Trophoblast cell (in vitro differentiated cells and primary cell): Measurements from ENCODE around the gene HOXD3.

ENCODE experiments used
- DNase-seq, 2 donors: peaks; one replicate each; pipeline ENCODE4 v3.0.0-alpha.2; 2016
- H2AFZ ChIP-seq: 2 replicates; pipeline ENCODE4 v1.6.1; 2013; ENCODE audit warnings: low read length, moderate library complexity, mild to moderate bottlenecking; ENCODE audit not compliant: insufficient read depth, poor library complexity
- H2AK5ac ChIP-seq: 2 replicates; pipeline ENCODE4 v1.6.1; 2013; ENCODE audit warnings: mild to moderate bottlenecking, low read length
- H2BK120ac ChIP-seq: 2 replicates; pipeline ENCODE4 v1.6.1; 2013; ENCODE audit warnings: low read length, mild to moderate bottlenecking, moderate library complexity; ENCODE audit not compliant: insufficient read depth, poor library complexity
- H2BK12ac ChIP-seq: 2 replicates; pipeline ENCODE4 v1.6.1; 2013; ENCODE audit warnings: mild to moderate bottlenecking, low read length, moderate library complexity
- H2BK5ac ChIP-seq: 2 replicates; pipeline ENCODE4 v1.6.1; 2013; ENCODE audit warnings: low read length, low read depth, moderate library complexity, mild to moderate bottlenecking; ENCODE audit not compliant: poor library complexity
- H3K14ac ChIP-seq: 2 replicates; pipeline ENCODE4 v1.6.1; 2013; ENCODE audit warnings: mild to moderate bottlenecking, low read length
- H3K18ac ChIP-seq: 2 replicates; pipeline ENCODE4 v1.6.1; 2013; ENCODE audit warnings: mild to moderate bottlenecking, low read length
- H3K23ac ChIP-seq: 2 replicates; pipeline ENCODE4 v1.6.1; 2013; ENCODE audit warnings: low read length
- H3K27ac ChIP-seq: 2 replicates; pipeline ENCODE4 v1.5.1; 2013; ENCODE audit warnings: low read depth, mild to moderate bottlenecking, inconsistent platforms, low read length, moderate library complexity
- H3K27me3 ChIP-seq: 2 replicates; pipeline ENCODE4 v1.6.1; 2013; ENCODE audit warnings: inconsistent platforms, mild to moderate bottlenecking, low read length, moderate library complexity; ENCODE audit not compliant: insufficient read depth
- H3K36me3 ChIP-seq, 2 experiments: 1 replicate in 1 of 2; 2 replicates in 1 of 2; pipeline ENCODE4 v1.6.1; 2013; ENCODE audit warnings: low read length in 2 of 2, mild to moderate bottlenecking in 2 of 2, moderate library complexity in 1 of 2; ENCODE audit not compliant: insufficient read depth in 2 of 2, control insufficient read depth in 1 of 2
- H3K4ac ChIP-seq: 2 replicates; pipeline ENCODE4 v1.6.1; 2013; ENCODE audit warnings: low read depth, mild to moderate bottlenecking, low read length, moderate library complexity
- H3K4me1 ChIP-seq, 2 experiments: 1 replicate in 1 of 2; 2 replicates in 1 of 2; pipeline ENCODE4 v1.6.1; 2013; ENCODE audit warnings: low read length in 2 of 2, mild to moderate bottlenecking in 2 of 2, moderate library complexity in 1 of 2; ENCODE audit not compliant: insufficient read depth in 2 of 2, control insufficient read depth in 1 of 2
- H3K4me2 ChIP-seq: 2 replicates; pipeline ENCODE4 v1.6.1; 2013; ENCODE audit warnings: inconsistent platforms, mild to moderate bottlenecking, low read length, moderate library complexity
- H3K4me3 ChIP-seq: 2 replicates; pipeline ENCODE4 v1.5.1; 2013; ENCODE audit warnings: mild to moderate bottlenecking, low read depth, low read length, inconsistent platforms
- H3K79me1 ChIP-seq: one replicate; pipeline ENCODE4 v1.6.1; 2013; ENCODE audit warnings: low read length
- H3K79me2 ChIP-seq: 2 replicates; pipeline ENCODE4 v1.6.1; 2013; ENCODE audit warnings: low read length, mild to moderate bottlenecking; ENCODE audit not compliant: control insufficient read depth, insufficient read depth, poor library complexity
- H3K9ac ChIP-seq: 2 replicates; pipeline ENCODE4 v1.6.1; 2013; ENCODE audit warnings: mild to moderate bottlenecking, low read length
- H3K9me3 ChIP-seq: 2 replicates; pipeline ENCODE4 v1.6.1; 2013; ENCODE audit warnings: low read depth, mild to moderate bottlenecking, control low read depth, inconsistent platforms, low read length; ENCODE audit not compliant: insufficient read depth
- H4K12ac ChIP-seq: 2 replicates; pipeline ENCODE4 v1.6.1; 2013; ENCODE audit warnings: low read depth, mild to moderate bottlenecking, low read length, moderate library complexity
- H4K8ac ChIP-seq: 2 replicates; pipeline ENCODE4 v1.6.1; 2013; ENCODE audit warnings: low read depth, mild to moderate bottlenecking, low read length, moderate library complexity
- H4K91ac ChIP-seq: one replicate; pipeline ENCODE4 v1.6.1; 2013; ENCODE audit warnings: low read depth, mild to moderate bottlenecking, low read length, moderate library complexity
- WGBS: extraction: QIAGEN DNeasy Blood & Tissue Kit; methylation state at CpG from one replicate; pipeline ENCODE4 v1.1.7; 2013; ENCODE audit warnings: missing lambda C conversion rate; ENCODE audit not compliant: insufficient read length, insufficient coverage; ENCODE audit errors: extremely low coverage; 5-methylcytosine and 5-hydroxymethylcytosine counted together

HOXD3 gene

DNA sequence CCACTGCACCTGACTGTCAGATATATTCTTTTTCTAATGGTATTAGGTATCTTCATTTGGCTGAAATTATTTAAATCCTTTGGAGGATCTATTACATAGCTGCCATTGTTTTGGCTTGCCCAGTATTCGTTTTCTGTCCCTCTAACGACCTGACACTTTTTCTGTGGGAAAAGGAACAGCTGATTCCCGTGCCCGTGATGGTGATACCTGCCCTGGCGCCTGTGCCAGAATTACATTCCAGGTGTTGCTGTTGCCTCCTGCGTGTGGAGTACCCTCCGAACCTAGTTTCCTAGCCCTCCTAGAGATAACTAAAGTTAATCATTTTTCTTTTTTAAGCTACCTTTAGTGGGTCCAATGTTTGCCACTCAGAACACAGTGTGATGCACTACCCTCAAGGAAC, 45.4 kb downstream of the HOXD3 start:
- Histone ChIP-seq H3K27ac (no peak overlapping the region), H3K23ac (no peak overlapping the region)
- WGBS: no CpG with 5 or more reads among the region's 7 CpGs

DNA sequence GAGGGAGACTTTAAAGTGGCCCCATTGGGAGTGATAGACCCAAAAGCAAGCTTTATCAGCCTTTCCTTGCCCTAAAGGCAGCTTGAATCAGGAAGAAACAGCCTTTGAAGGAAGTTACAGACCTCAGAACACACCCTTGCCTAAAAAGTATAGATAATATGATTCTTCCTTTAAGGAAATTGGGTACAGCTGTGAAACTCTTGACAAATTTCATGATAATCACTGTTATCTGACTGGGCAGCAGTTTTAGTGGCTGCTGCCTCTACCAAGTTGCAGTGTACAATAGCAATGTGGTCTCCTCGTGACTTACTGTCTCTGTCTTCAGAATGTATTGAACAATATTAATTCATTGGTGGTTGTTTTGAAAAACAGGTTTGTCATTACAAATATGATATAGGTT, 48.0 kb downstream of the HOXD3 start:
- Histone ChIP-seq H3K9ac (no peak overlapping the region), H3K36me3 (no peaks in the 10 kb centered on the region), H2AFZ (no peak overlapping the region), H3K79me2 (no peaks in the 10 kb centered on the region), H2BK5ac (no peak overlapping the region), H2AK5ac (no peak overlapping the region), H3K18ac (no peak overlapping the region), H3K14ac (no peak overlapping the region), H2BK120ac (no peak overlapping the region), H3K79me1 (no peaks in the 10 kb centered on the region), H3K9me3 (peaks cover 4% of the 10 kb centered on the region), H4K12ac (no peak overlapping the region), H3K27ac (no peak overlapping the region), H3K23ac (no peak overlapping the region), H3K4ac (no peak overlapping the region), H4K8ac (no peak overlapping the region), H3K27me3 (no peaks in the 10 kb centered on the region), H3K4me1 (no peaks in the 10 kb centered on the region), H3K4me2 (no peak overlapping the region), H3K4me3 (no peak overlapping the region), H4K91ac (no peak overlapping the region), H2BK12ac (no peak overlapping the region)
- no peak for DNase-seq
- WGBS: no CpG with 5 or more reads among the region's 1 CpG

More for the DNA sequence above, 45.4 kb downstream of the HOXD3 start:
- no peak overlapping the region for H3K14ac ChIP-seq
- no peaks in the 10 kb centered on the region for H3K4me1 ChIP-seq
- H4K91ac ChIP-seq: no peak overlapping the region
- no peak overlapping the region for H3K9ac ChIP-seq
- DNase-seq: no peak
- H2BK120ac ChIP-seq: no peak overlapping the region
- no peak overlapping the region for H2BK12ac ChIP-seq
- H3K4me3 ChIP-seq: no peak overlapping the region
- H3K79me1 ChIP-seq: no peaks in the 10 kb centered on the region
- no peak overlapping the region for H3K18ac ChIP-seq
- H2BK5ac ChIP-seq: no peak overlapping the region
- no peak overlapping the region for H3K4me2 ChIP-seq
- no peak overlapping the region for H2AK5ac ChIP-seq
- no peaks in the 10 kb centered on the region for H3K27me3 ChIP-seq
- H3K36me3 ChIP-seq: no peaks in the 10 kb centered on the region
- no peak overlapping the region for H4K12ac ChIP-seq
- no peak overlapping the region for H3K4ac ChIP-seq
- H4K8ac ChIP-seq: no peak overlapping the region
- no peak overlapping the region for H2AFZ ChIP-seq
- peaks cover 4% of the 10 kb centered on the region for H3K9me3 ChIP-seq
- H3K79me2 ChIP-seq: no peaks in the 10 kb centered on the region

DNA sequence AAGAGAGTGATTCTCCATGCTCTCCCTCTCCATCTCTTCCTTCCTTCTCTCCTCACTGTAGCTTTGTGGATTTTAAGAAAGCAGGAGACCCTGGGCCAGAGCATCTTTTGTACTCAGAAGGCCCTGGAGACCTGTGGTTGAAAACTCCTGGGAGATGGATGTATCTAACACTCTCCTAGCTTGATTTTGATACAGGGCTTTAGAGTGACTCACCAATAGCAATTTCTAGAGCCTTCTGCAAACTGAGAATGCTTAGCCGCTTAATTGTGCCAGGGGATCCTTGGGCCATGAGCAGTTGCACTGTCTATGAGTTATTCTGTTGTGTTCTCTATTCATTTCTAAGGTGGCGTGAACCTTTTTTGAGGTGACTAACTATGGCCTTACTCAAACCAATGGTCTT, 49.0 kb downstream of the HOXD3 start:
- no CpG with 5 or more reads among the region's 2 CpGs for WGBS
- Histone ChIP-seq H3K4me2 (no peak overlapping the region), H3K14ac (no peak overlapping the region)

DNA sequence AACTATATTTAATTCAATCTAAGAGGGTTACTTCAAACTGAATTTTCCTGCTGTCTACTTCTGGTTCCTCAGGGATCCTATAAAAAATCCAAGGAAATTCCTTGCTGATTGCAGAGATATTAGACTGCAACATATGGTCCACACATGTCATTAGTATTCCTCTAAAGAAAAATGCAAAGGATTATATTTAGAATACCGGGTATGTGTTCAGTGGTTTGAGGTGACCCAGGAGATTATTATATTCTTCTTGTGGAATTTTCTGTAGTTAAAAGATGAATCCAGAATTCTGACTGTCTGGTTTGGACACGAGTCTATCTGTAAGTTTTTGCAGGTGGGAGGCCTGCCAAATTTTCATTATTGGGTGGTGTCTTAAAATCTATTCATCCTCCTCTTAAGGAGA, 49.6 kb downstream of the HOXD3 start:
- no peak for DNase-seq
- no peak overlapping the region for H2BK5ac ChIP-seq
- H2AFZ ChIP-seq: no peak overlapping the region
- H4K12ac ChIP-seq: no peak overlapping the region
- no peaks in the 10 kb centered on the region for H3K79me1 ChIP-seq
- no peak overlapping the region for H3K23ac ChIP-seq
- H2BK120ac ChIP-seq: no peak overlapping the region
- H4K8ac ChIP-seq: no peak overlapping the region
- H3K79me2 ChIP-seq: no peaks in the 10 kb centered on the region
- H3K9me3 ChIP-seq: no peaks in the 10 kb centered on the region
- no peaks in the 10 kb centered on the region for H3K27me3 ChIP-seq
- no peak overlapping the region for H4K91ac ChIP-seq
- no peak overlapping the region for H3K4me2 ChIP-seq
- H3K18ac ChIP-seq: no peak overlapping the region
- H3K9ac ChIP-seq: no peak overlapping the region
- H3K36me3 ChIP-seq: no peaks in the 10 kb centered on the region
- H3K4me3 ChIP-seq: no peak overlapping the region
- no peak overlapping the region for H2AK5ac ChIP-seq
- H3K4ac ChIP-seq: no peak overlapping the region
- H3K14ac ChIP-seq: no peak overlapping the region
- H2BK12ac ChIP-seq: no peak overlapping the region
- no peaks in the 10 kb centered on the region for H3K4me1 ChIP-seq
- no peak overlapping the region for H3K27ac ChIP-seq
- WGBS: no CpG with 5 or more reads among the region's 2 CpGs

More for the DNA sequence above, 49.0 kb downstream of the HOXD3 start:
- H4K8ac ChIP-seq: no peak overlapping the region
- H2AK5ac ChIP-seq: no peak overlapping the region
- no peak overlapping the region for H3K4ac ChIP-seq
- H3K9ac ChIP-seq: no peak overlapping the region
- no peak overlapping the region for H2AFZ ChIP-seq
- no peak overlapping the region for H4K12ac ChIP-seq
- no peak overlapping the region for H2BK120ac ChIP-seq
- no peaks in the 10 kb centered on the region for H3K27me3 ChIP-seq
- H3K27ac ChIP-seq: no peak overlapping the region
- no peaks in the 10 kb centered on the region for H3K4me1 ChIP-seq
- no peaks in the 10 kb centered on the region for H3K79me2 ChIP-seq
- no peak overlapping the region for H2BK5ac ChIP-seq
- H3K4me3 ChIP-seq: no peak overlapping the region
- no peaks in the 10 kb centered on the region for H3K36me3 ChIP-seq
- no peak overlapping the region for H3K23ac ChIP-seq
- H3K79me1 ChIP-seq: no peaks in the 10 kb centered on the region
- peaks cover under 1% of the 10 kb centered on the region for H3K9me3 ChIP-seq
- no peak overlapping the region for H4K91ac ChIP-seq
- no peak overlapping the region for H3K18ac ChIP-seq
- DNase-seq: no peak
- no peak overlapping the region for H2BK12ac ChIP-seq
